Measurements from ENCODE around the gene BNIP5.

BNIP5 gene, protein sequence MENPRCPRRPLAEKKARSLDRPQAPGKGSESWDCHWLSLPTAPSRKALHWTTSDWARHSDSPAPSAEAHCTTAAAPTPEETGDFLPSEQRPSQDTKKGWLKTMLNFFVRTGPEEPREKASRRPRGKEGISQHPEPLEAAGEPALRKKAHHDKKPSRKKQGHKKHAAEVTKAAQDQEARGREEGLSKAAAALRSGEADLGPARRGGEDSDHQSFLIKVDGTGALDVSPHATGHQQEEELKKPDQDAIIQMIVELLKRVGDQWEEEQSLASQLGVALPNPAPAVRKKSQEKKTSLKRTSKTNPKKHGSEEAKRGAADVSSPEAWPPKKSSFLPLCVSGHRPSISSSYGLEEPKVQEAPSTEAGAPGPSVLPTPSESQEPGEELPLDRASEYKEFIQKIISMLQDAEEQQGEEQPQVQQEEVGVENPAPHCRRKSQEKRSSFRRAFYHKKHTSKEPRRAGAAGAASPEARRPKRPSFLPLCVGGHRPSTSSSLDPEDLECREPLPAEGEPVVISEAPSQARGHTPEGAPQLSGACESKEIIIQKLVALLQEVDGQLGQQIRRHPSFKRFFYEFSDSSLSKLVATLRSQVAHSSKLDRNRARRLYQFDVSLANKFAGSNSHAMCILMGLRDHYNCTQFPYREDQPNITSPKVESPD

GRCh38 chr6:36336779-36337241, at the start of gene BNIP5:
TSS of gene BNIP5 (minus strand) at chr6:36336888. CDS start at chr6:36330690, 6,198 bp downstream.
- no peak for DNase-seq (ENCODE audit: low spot score)

- no peak for DNase-seq (ENCODE audit: low spot score)
Observed at GRCh38 chr6:36384095-36384494, 47.4 kb upstream of the BNIP5 start.

DNA sequence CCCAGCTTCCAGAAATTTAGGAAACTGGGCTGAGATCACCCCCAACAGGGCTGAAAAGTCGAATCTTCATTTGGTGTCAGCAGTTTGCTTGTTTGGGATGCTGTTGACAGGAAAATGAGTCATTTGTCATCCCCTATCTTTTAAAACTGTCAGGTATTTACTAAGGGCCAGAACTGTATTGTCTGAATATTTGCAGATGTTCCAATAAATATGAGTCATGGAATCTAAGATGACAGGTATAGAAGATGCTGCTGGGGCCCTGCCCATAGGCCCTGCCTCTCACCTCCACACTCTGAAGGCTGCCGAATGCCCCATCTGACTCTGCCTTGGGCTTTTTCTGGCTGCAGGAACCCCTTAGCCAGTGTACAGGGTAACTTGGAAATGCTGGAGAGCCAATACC, 46.9 kb upstream of the BNIP5 start:
- no peak for DNase-seq (ENCODE audit: low spot score)

GRCh38 chr6:36382976-36383375, 46.3 kb upstream of the BNIP5 start:
- DNase-seq (ENCODE audit: low spot score) = no peak

DNA sequence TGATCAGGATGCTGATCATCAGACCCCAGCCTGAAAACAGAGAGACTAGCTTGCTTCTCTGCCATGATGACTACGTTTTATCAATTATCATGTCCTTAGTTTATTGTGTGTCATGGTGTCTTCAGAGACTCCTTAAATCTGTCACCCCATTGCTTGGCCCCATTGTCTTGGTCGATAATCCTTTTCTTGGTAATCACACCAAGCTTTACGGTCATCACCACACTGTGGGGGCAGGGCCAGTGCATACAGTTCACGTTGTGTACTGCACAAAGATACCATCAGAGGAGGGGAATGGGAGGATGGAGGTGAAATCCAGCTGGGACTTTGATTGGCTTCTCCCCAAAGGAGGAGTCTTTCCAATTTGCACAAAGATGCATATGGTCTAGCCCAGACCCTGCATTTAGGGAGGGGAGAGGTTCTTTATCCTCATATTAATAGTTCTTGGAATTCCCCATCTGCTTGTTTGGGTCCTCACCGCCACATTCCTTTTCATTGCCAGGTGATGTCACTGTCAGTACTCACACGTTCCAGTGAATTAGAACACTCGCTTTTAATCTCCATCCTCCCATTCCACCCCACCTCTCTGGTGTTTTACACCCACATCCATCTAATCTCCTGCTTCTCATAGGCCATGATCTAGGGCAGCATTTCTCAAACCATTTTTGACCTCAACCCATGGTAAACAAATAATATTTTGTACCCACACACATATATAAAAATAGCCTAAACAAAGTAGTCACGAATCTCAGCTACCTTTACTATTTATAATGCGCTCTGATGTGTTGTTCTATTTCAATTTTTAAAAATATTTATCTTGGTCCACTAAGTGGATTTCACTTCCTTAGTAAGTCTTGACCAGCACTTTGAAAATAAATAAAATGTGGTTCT, 45.1 kb upstream of the BNIP5 start:
- DNase-seq (ENCODE audit: low spot score) = no peak

- no peak for DNase-seq (ENCODE audit: low spot score)
Observed at GRCh38 chr6:36380166-36380565, 43.5 kb upstream of the BNIP5 start.

GRCh38 chr6:36378936-36379335, 42.2 kb upstream of the BNIP5 start:
- no peak for DNase-seq (ENCODE audit: low spot score)

DNA sequence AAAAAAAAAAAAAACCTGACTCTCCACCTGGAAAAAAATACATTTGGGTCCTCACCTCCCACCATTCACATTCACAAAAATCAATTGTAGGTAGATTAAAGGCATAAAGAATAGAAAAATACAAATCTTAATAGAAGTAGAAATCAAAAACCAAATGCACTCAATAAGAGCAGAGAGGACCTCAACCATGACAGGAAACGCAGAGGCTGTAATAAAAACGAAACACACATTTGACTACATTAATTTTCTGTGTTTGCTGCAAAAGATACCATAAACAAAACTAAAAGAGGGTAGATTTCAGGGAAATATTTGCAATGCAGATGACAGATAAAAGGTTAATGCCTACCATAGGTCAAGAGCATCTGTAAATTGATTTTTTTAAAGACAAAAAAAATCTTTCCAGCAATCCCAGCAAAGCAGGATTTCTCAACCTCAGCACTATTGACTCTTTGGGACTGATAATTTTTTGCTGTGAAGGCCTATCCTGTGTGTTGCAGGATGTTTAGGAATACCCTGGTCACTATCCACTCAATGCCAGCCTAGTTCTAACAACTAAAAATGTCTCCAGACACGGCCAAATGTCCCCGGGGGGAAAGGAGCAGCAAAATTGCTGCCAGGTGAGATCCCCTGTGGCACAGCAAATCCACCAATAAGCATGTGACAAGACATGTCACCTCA, 41.7 kb upstream of the BNIP5 start:
- no peak for DNase-seq (ENCODE audit: low spot score)

- DNase-seq (ENCODE audit: low spot score) = no peak
Observed at GRCh38 chr6:36377594-36377993, 40.9 kb upstream of the BNIP5 start.

GRCh38 chr6:36376742-36377141, 40.1 kb upstream of the BNIP5 start:
- no peak for DNase-seq (ENCODE audit: low spot score)

DNA sequence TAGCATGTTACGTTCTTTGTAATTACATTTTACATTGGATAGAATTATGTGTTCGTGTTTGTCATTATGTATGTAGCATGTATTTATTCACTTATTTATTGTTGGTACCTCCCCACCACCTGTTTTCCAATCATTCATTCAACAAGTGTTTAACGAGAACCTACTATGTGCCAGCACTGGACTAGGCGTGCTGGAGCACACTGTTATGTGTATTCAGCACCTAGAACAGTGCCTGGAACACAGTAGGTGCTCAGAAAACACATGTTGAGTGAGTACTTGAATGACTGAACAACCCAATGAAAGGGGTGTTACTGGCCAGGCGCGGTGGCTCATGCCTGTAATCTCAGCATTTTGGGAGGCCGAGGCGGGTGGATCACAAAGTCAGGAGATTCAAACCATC, 39.5 kb upstream of the BNIP5 start:
- DNase-seq (ENCODE audit: low spot score) = no peak

DNA sequence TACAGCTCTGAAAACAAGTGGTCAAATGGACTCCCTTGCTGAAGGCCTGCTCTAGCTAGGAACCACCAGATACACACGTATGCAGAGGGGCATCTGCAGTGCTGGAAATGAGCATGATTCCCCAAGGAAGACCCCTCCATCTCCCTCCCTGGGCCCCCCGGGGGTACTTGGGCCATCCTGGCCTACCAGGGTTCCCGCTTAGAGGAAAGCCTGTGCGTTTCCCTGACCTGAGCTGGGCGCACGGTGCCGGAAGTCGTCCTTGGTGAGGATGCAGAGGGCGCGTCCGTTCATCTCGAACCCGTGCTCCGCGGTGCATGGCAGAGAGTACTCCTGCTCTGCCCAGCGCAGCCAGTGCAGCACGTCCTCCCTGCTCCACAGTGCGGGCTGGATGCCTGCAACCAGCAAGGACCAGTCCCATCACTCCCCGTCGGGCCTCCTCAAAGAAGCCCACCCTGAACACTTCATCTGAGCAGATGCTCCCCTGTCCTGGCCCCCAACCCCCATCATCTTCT, 39.0 kb upstream of the BNIP5 start:
- no peak for DNase-seq (ENCODE audit: low spot score)

DNA sequence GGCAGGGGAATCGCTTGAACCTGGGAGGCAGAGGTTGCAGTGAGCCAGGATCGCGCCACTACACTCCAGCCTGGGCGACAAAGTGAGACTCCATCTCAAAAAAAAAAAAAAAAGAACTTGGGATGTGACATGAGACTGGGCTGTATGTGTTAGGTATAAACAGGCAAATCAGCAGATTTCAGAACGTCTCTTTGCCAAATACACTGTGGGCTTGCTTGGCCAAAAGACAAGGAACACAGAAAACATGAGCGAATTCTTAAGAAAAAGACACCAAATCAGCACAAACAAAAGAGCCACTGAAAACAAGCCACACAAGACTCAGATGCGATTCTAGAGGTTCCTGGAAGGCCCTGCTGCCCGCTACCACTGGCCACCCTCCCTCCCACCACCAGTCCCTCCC, 38.3 kb upstream of the BNIP5 start:
- no peak for DNase-seq (ENCODE audit: low spot score)

GRCh38 chr6:36374194-36374593, 37.5 kb upstream of the BNIP5 start:
- DNase-seq (ENCODE audit: low spot score) = no peak

GRCh38 chr6:36373368-36374019, 36.8 kb upstream of the BNIP5 start:
- DNase-seq (ENCODE audit: low spot score) = no peak

GRCh38 chr6:36372088-36372487, 35.4 kb upstream of the BNIP5 start:
- DNase-seq (ENCODE audit: low spot score) = no peak

GRCh38 chr6:36371211-36371610, 34.5 kb upstream of the BNIP5 start:
- DNase-seq (ENCODE audit: low spot score) = no peak

DNA sequence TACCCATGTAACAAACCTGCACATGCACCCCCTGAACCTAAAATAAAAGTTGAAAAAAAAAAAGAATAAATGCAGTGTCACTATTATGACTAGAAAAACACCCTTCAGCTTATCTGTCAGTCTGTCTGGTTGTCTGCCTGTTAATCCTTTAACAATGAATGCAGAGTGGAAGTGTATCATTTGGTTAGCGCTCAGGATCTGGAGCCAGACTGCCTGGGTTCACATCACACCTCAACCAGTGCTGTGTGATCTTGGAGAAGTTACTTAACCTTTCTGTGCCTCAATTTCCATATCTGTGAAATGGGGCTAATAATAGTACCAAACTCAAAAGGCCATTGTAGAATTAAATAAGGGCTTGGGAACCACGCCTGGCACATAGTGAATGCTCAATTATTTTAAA, 34.0 kb upstream of the BNIP5 start:
- DNase-seq (ENCODE audit: low spot score) = no peak

DNA sequence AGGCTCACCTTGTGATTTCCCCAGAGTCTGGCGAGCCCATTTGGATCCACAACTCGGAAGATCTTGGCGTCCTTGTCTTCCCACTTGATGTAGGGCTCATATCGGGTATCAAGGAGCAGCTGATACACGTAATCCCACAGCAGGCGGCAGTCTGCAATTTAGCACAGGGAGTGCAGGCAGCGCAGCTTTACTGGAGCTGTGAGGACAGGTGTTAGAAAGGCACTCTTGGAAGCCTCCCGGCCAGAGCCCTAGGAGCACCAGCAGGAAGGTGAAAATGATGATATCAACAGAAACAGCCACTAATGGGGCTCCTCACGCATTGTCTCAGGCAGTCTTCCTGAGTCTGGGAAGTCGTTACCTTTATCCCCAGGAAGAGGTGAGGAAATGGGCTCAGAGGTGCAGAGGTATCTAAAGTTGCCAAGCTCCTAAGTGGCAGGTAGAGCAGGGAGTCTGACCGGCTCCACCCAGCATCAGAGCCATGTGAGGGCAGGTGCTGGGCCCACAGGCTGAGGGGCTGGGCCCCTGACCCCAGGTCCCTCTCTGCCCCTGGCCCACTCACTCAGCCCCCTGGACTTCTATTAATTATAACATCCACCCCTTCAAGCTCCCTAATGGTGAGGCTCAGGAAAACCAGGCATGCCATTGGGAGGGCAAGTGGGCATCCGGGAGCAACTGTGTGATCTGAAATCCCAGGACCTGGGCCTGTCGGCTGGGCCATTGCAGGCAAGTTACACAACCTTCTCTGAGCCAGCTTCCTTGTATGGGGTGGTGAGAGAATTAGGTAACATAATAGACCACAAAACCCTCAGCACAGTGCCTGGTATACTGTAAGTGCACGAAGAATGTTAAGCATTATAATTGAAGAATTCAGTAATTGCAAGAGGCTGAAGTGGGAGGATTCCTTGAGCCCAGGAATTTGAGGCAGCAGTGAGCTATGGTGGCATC, 32.5 kb upstream of the BNIP5 start:
- no peak for DNase-seq (ENCODE audit: low spot score)

GRCh38 chr6:36368421-36368820, 31.7 kb upstream of the BNIP5 start:
- no peak for DNase-seq (ENCODE audit: low spot score)

Data from globus pallidus (tissue), 1 donor.